ENCODE results near the gene NEGR1.

NEGR1 gene

GRCh38 chr1:71610476-71610875 lies 671.9 kb downstream of the NEGR1 start:
- no peak for DNase-seq

GRCh38 chr1:71603044-71603776 lies 679.1 kb downstream of the NEGR1 start:
- no peak for DNase-seq

GRCh38 chr1:71600023-71600422 lies 682.3 kb downstream of the NEGR1 start:
- no peak for DNase-seq

GRCh38 chr1:71599306-71599705 lies 683.0 kb downstream of the NEGR1 start:
- no peak for DNase-seq

GRCh38 chr1:71593523-71593922 lies 688.8 kb downstream of the NEGR1 start:
- no peak for DNase-seq

- DNase-seq = no peak
These were observed 689.6 kb downstream of the NEGR1 start for GRCh38 chr1:71592646-71593274.

- DNase-seq = no peak
These were observed 693.3 kb downstream of the NEGR1 start for GRCh38 chr1:71589005-71589404.

- DNase-seq = no peak
These were observed 694.4 kb downstream of the NEGR1 start for GRCh38 chr1:71587961-71588360.

GRCh38 chr1:71586030-71586429 lies 696.3 kb downstream of the NEGR1 start:
- no peak for DNase-seq

- DNase-seq = no peak
These were observed 698.6 kb downstream of the NEGR1 start for GRCh38 chr1:71583756-71584155.

- DNase-seq = no peak
These were observed 699.7 kb downstream of the NEGR1 start for GRCh38 chr1:71582673-71583072.

GRCh38 chr1:71577451-71578131 lies 704.7 kb downstream of the NEGR1 start:
- no peak for DNase-seq

GRCh38 chr1:71572038-71572437 lies 710.3 kb downstream of the NEGR1 start:
- DNase-seq = no peak

GRCh38 chr1:71566413-71566812 lies 715.9 kb downstream of the NEGR1 start:
- DNase-seq = no peak

GRCh38 chr1:71565831-71566230 lies 716.5 kb downstream of the NEGR1 start:
- DNase-seq = no peak

GRCh38 chr1:71565262-71565661 lies 717.1 kb downstream of the NEGR1 start:
- no peak for DNase-seq

GRCh38 chr1:71562298-71562697 lies 720.0 kb downstream of the NEGR1 start:
- no peak for DNase-seq

- DNase-seq = no peak
These were observed 720.6 kb downstream of the NEGR1 start for GRCh38 chr1:71561729-71562128.

- DNase-seq = no peak
These were observed 721.1 kb downstream of the NEGR1 start for GRCh38 chr1:71561206-71561605.

- no peak for DNase-seq
These were observed 722.5 kb downstream of the NEGR1 start for GRCh38 chr1:71559880-71560279.

- no peak for DNase-seq
These were observed 725.2 kb downstream of the NEGR1 start for GRCh38 chr1:71557138-71557537.

GRCh38 chr1:71548398-71548890 lies 733.9 kb downstream of the NEGR1 start:
- no peak for DNase-seq

GRCh38 chr1:71542155-71542554 lies 740.2 kb downstream of the NEGR1 start:
- no peak for DNase-seq

GRCh38 chr1:71533950-71534349 lies 748.4 kb downstream of the NEGR1 start:
- DNase-seq = no peak
